ENCODE results near the gene ENAM. TPM values are rescaled to one million over a fixed set of nuclear protein-coding genes. Genes with fewer than 3 reads are reported as not detected.
"Not testable (repeated sequence)": the region's sequence is repeated elsewhere in the genome, so short reads cannot be mapped to it uniquely, and the experiment has no call there.

The ENAM gene
- polyA plus RNA-seq, 3 donors = 4.0 to 7.2 (median 6.8) TPM

GRCh38 chr4:70613306-70614183 is 15.0 kb upstream of the ENAM start:
- peak in 2 of 11 donors; percentile 58 to 61 for DNase-seq (ENCODE audit: extremely low read depth in 1 of 11, low read depth in 9 of 11, low spot score in 4 of 11)

GRCh38 chr4:70614184-70614555 is 14.4 kb upstream of the ENAM start:
- DNase-seq (ENCODE audit: extremely low read depth in 1 of 11, low read depth in 9 of 11, low spot score in 4 of 11) = no peak

- no peak for DNase-seq (ENCODE audit: extremely low read depth in 1 of 11, low read depth in 9 of 11, low spot score in 4 of 11)
These were observed 9.3 kb upstream of the ENAM start for GRCh38 chr4:70619288-70619687.

GRCh38 chr4:70619778-70620177 is 8.8 kb upstream of the ENAM start:
- no peak for DNase-seq (ENCODE audit: extremely low read depth in 1 of 11, low read depth in 9 of 11, low spot score in 4 of 11)

DNA sequence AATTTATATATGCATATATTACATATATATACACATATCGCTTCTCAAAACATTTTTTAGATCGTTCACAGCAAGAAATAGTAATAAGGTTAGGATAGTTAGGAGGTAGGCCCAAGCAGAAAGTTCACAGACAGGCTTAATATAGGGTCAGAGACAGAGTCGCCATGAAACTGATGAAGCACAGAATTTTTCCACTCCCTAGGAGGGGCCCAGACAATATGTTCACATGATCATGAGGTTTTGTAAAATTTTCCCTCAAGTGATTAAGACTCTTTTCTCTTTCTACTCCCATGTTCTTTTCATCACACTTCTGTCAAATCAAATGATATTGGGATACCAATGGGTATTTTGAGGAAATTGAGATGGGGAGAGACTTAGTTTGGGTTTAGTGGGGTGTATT is 5.2 kb upstream of the ENAM start:
- no peak for DNase-seq (ENCODE audit: extremely low read depth in 1 of 11, low read depth in 9 of 11, low spot score in 4 of 11)

GRCh38 chr4:70624226-70624793 is 4.2 kb upstream of the ENAM start:
- DNase-seq (ENCODE audit: extremely low read depth in 1 of 11, low read depth in 9 of 11, low spot score in 4 of 11) = no peak

GRCh38 chr4:70627620-70628019 is 924 bp upstream of the ENAM start:
- DNase-seq (ENCODE audit: extremely low read depth in 1 of 11, low read depth in 9 of 11, low spot score in 4 of 11) = no peak

DNA sequence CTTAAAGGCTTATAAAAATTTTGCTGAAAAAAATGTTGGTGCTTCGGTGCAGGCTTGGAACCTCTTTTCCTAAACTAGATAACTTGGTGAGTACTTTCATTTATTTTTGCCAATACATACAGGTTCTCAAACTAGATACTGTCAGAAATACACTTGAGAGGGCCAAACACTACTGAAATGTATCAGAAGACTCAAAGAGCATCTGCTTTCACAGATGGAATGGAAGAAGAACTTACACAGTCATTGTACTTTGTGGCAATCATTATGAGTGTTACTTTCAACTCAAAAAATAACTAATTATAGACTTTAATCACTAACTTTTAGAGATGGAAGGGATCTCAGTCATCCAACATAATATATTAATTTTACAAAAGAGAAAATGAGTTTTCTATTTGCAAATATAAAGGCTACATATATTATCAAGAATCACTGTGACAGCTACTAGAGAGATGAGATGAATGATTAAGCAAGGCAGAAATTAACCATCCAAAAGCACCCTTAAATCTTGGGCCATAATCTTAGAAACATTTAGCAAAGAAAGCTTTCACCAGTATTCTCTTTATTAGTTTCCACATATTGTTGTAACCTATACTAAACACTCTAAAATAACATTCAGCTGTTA is 1.0 kb downstream of the ENAM start:
- no peak for DNase-seq (ENCODE audit: extremely low read depth in 1 of 11, low read depth in 9 of 11, low spot score in 4 of 11)

GRCh38 chr4:70630162-70630561 is 1.6 kb downstream of the ENAM start:
- no peak for DNase-seq (ENCODE audit: extremely low read depth in 1 of 11, low read depth in 9 of 11, low spot score in 4 of 11)

DNA sequence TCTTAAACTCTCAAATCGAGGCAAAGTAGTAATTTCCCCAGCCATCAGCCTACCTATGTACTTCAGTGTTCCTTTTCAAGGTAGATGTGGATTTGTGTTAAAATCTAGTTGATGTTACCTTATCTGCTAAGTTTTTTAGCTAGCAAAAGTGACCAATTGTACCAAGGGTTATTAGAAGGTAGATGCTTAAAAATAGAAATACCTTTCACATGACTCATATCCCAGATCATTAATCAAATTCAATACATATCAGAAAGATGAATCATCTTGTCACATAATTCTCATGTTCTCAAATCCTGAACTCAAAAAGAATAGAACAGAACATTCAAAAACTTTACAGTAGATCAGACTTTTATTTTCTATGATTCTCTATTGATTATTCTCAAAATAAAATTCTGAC is 3.5 kb downstream of the ENAM start:
- no peak for DNase-seq (ENCODE audit: extremely low read depth in 1 of 11, low read depth in 9 of 11, low spot score in 4 of 11)

- no peak for DNase-seq (ENCODE audit: extremely low read depth in 1 of 11, low read depth in 9 of 11, low spot score in 4 of 11)
These were observed 5.9 kb downstream of the ENAM start for GRCh38 chr4:70634482-70634881.

GRCh38 chr4:70637239-70637913 is 8.8 kb downstream of the ENAM start:
- DNase-seq (ENCODE audit: extremely low read depth in 1 of 11, low read depth in 9 of 11, low spot score in 4 of 11) = peak in 4 of 11 donors; percentile 36 to 75 (median 42)

- DNase-seq (ENCODE audit: extremely low read depth in 1 of 11, low read depth in 9 of 11, low spot score in 4 of 11) = no peak
These were observed 11.6 kb downstream of the ENAM start for GRCh38 chr4:70640192-70640591.

DNA sequence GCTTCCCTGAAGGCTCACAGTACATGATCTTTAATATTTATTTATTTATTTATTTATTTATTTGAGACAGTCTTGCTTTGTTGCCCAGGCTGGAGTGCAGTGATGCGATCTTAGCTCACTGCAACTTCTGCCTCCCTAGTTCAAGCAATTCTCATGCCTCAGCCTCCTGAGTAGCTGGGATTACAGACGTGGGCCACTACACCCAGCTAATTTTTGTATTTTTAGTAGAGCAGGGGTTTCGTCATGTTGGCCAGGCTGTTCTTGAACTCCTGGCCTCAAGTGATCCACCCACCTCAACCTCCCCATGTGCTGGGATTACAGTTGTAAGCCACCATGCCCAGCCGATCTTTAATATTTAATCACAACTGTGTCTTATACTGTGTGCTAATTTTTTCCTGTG is 22.2 kb downstream of the ENAM start:
- DNase-seq (ENCODE audit: extremely low read depth in 1 of 11, low read depth in 9 of 11, low spot score in 4 of 11) = not testable (repeated sequence)

- DNase-seq (ENCODE audit: extremely low read depth in 1 of 11, low read depth in 9 of 11, low spot score in 4 of 11) = peak in 4 of 11 donors; percentile 9 to 16 (median 13)
These were observed 23.4 kb downstream of the ENAM start for GRCh38 chr4:70651864-70652506.

DNA sequence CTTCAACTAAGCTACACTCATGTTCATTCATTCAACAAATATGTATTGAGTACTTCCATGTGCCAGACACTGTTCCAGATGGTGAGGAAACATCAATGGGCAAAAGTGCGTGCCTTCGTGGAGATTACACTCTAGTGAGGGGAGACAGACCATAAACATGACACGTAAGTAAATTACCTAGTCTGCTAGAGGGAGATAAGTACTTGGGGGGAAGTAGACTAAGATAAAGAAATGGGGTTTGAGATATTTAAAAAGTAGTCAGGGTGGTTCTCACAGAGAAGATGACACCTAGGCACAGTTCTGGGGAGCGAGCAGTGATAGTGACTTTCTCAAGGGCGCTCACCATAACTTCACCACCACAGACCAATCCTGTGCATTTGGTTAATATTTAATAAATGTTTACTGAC is 26.1 kb downstream of the ENAM start:
- DNase-seq (ENCODE audit: extremely low read depth in 1 of 11, low read depth in 9 of 11, low spot score in 4 of 11) = no peak

- DNase-seq (ENCODE audit: extremely low read depth in 1 of 11, low read depth in 9 of 11, low spot score in 4 of 11) = no peak
These were observed 28.8 kb downstream of the ENAM start for GRCh38 chr4:70657326-70657725.

GRCh38 chr4:70658418-70658817 is 29.9 kb downstream of the ENAM start:
- no peak for DNase-seq (ENCODE audit: extremely low read depth in 1 of 11, low read depth in 9 of 11, low spot score in 4 of 11)

- DNase-seq (ENCODE audit: extremely low read depth in 1 of 11, low read depth in 9 of 11, low spot score in 4 of 11) = no peak
These were observed 31.6 kb downstream of the ENAM start for GRCh38 chr4:70660106-70660505.
